T-cell (primary cell): ENCODE measurements around the gene SDK1. TPM values are rescaled to one million over a fixed set of nuclear protein-coding genes. Genes with fewer than 3 reads are reported as not detected.

Experiments
- ATAC-seq, 4 experiments: fragments of 200-7000 bp in 3 of 4; fragments of 150-1000 bp in 1 of 4; cut with Tn5 transposase; replicated peaks in 1 of 4; 1 replicate in 3 of 4; 2 replicates in 1 of 4; pipeline ENCODE4 v1.10.0; 2021; ENCODE audit warnings: moderate library complexity in 3 of 4, mild to moderate bottlenecking in 2 of 4, moderate number of reproducible peaks in 1 of 4
- CTCF ChIA-PET, 2 donors: fragments of 300-600 bp; sonication (Branson Sonifier 250); formaldehyde crosslinking; loops; one replicate each; lab custom pipeline; 2022; ENCODE audit warnings: antibody characterized with exemption in 2 of 2; lab: Charles Lee
- POLR2A ChIA-PET, 2 donors: fragments of 300-600 bp; sonication (Branson Sonifier 250); formaldehyde crosslinking; loops; one replicate each; lab custom pipeline; 2022; ENCODE audit warnings: antibody characterized with exemption in 2 of 2; lab: Charles Lee
- DNase-seq, 35 experiments: peaks; one replicate each; pipeline versions ENCODE4 v3.0.0 to v3.0.0-alpha.2; 2013 to 2023
- H3K27ac ChIP-seq: one replicate; pipeline ENCODE4 v1.5.1; 2013; ENCODE audit warnings: low read length
- H3K27me3 ChIP-seq, 2 experiments: replicated peaks in 1 of 2; 1 replicate in 1 of 2; 2 replicates in 1 of 2; pipeline versions ENCODE4 v1.6.1 to v1.7.0; 2013; ENCODE audit warnings: low read length in 1 of 2, mixed read lengths in 1 of 2; ENCODE audit not compliant: control insufficient read depth in 2 of 2, insufficient read depth in 2 of 2; ENCODE audit errors: extremely low read depth in 1 of 2
- H3K36me3 ChIP-seq, 2 donors: 1 replicate in 1 of 2; 2 replicates in 1 of 2; pipeline versions ENCODE4 v1.6.1 to v1.7.0; 2013; ENCODE audit warnings: low read length in 1 of 2; ENCODE audit not compliant: control insufficient read depth in 2 of 2, insufficient read depth in 1 of 2; ENCODE audit errors: extremely low read depth in 1 of 2
- H3K4me1 ChIP-seq, 2 experiments: 1 replicate in 1 of 2; 2 replicates in 1 of 2; pipeline versions ENCODE4 v1.6.1 to v1.7.0; 2013; ENCODE audit warnings: low read length in 2 of 2, mixed read lengths in 1 of 2; ENCODE audit not compliant: insufficient read depth in 2 of 2, control insufficient read depth in 1 of 2; ENCODE audit errors: extremely low read depth in 1 of 2
- H3K4me3 ChIP-seq, 2 donors: 1 replicate in 1 of 2; 2 replicates in 1 of 2; pipeline versions ENCODE4 v1.5.1 to v1.7.0; 2013; ENCODE audit warnings: mild to moderate bottlenecking in 2 of 2, low read length in 1 of 2, moderate library complexity in 1 of 2; ENCODE audit not compliant: control insufficient read depth in 1 of 2; ENCODE audit errors: extremely low read depth in 1 of 2
- H3K9me3 ChIP-seq: 2 replicates; pipeline ENCODE4 v1.7.0; 2013
- H3K27ac Mint-ChIP-seq, 2 donors: one replicate each; pipeline ENCODE4 v1.8.0; 2020 to 2021; ENCODE audit warnings: mild to moderate bottlenecking in 2 of 2, mixed read lengths in 2 of 2
- H3K27me3 Mint-ChIP-seq, 2 donors: one replicate each; pipeline ENCODE4 v1.8.0; 2021 to 2022; ENCODE audit warnings: mixed read lengths in 2 of 2
- H3K36me3 Mint-ChIP-seq: one replicate; pipeline ENCODE4 v1.8.0; 2021; ENCODE audit warnings: mixed read lengths
- H3K4me1 Mint-ChIP-seq, 3 donors: one replicate each; pipeline ENCODE4 v1.8.0; 2020 to 2022; ENCODE audit warnings: mixed read lengths in 3 of 3, mild to moderate bottlenecking in 1 of 3
- H3K4me3 Mint-ChIP-seq, 3 donors: one replicate each; pipeline ENCODE4 v1.8.0; 2020 to 2022; ENCODE audit warnings: mild to moderate bottlenecking in 3 of 3, mixed read lengths in 3 of 3, moderate library complexity in 3 of 3
- H3K9me3 Mint-ChIP-seq, 3 donors: one replicate each; pipeline ENCODE4 v1.8.0; 2020 to 2022; ENCODE audit warnings: mixed read lengths in 3 of 3
- whole genome bisulfite sequencing: methylation state at CpG from one replicate; pipeline ENCODE4 v1.1.5; 2013; ENCODE audit warnings: missing lambda C conversion rate; ENCODE audit not compliant: insufficient coverage; 5-methylcytosine and 5-hydroxymethylcytosine counted together
- total RNA-seq, 35 experiments: library from RNA in 6 of 35; stranded (reverse) in 6 of 35; fragments of 120-200 nt in 1 of 35; gene quantifications; one replicate each; pipeline versions ENCODE4 v1.2.1 to v1.2.4 and lab custom pipeline; 2013 to 2026

SDK1 gene
- total RNA-seq, 5 donors from 2014 or later (not counting 1 experiment from before 2014, with no cell fraction given), result 0.47 to 1.7 (median 0.63) TPM

DNA sequence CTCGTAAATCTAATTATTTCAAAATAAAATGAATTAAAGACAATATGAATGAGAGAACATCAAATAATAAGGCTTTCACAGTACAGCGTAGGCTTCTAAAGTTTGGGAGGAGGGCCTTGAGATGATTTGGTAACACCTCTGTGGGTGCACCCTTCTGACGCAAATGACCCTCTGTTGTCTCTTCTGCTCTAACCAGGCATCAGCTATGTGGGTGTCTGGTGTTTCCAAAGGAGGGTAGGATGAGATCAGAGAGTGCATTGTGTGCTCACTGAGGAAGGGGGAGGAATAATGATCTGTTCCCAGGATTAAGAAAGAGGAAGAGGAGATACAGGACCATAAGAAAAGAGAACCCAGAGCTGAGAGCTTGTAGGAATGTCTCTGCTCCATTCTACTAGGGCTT lies 420.4 kb downstream of the SDK1 start:
- no peak for ATAC-seq
- peaks cover 0 to 4% of the 10 kb centered on the region in 2 experiments for H3K27me3 ChIP-seq
- no peak for DNase-seq
- no peaks in the 10 kb centered on the region for H3K9me3 ChIP-seq
- Mint-ChIP-seq H3K27ac (no peak overlapping the region), H3K4me1 (peaks cover 0 to 2% (median 0%) of the 10 kb centered on the region in 3 donors), H3K36me3 (no peaks in the 10 kb centered on the region), H3K9me3 (no peaks in the 10 kb centered on the region), H3K27me3 (peaks cover 0 to 3% of the 10 kb centered on the region in 2 donors), H3K4me3 (no peak overlapping the region)
- H3K27ac ChIP-seq, result no peak overlapping the region
- POLR2A ChIA-PET, result no interaction called here
- CTCF ChIA-PET, result interaction anchor here in 1 of 2 donors (0.6 kb wide), 1 partner anchor 27 kb away, joined by 3 read pairs; no protein-coding TSS in a partner anchor
- WGBS, result no CpG with 5 or more reads among the region's 3 CpGs
- no peaks in the 10 kb centered on the region for H3K4me1 ChIP-seq
- no peak overlapping the region for H3K4me3 ChIP-seq
- H3K36me3 ChIP-seq, result no peaks in the 10 kb centered on the region

DNA sequence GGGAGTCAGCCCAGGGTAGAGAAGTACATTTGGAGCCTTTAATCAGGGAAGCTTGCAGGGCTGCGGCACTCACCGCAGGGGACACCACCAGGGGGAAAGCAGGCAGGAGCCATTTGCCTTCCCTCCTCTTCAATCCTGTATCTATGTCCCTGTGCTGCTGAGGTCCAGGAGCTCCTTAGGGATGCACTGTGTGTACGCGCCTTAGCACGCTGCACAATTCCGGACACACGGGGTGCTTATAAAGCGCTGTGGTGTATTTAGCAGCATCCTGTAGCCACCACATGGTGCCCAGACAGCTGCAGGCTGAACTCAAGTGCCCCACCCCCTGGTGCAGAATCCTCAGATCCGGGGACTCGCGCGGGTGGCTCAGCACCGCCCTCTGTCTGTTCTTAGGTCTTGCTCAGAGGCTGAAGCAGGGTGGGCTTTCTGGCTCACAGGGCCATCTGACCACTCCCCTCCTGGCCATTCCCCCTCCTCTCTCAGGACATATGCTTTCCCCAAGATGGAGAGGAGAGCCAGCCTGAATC lies 421.4 kb downstream of the SDK1 start:
- DNase-seq, result peak in 30 of 35 experiments; percentile 1 to 43 (median 18)
- H3K4me3 ChIP-seq, result no peak overlapping the region
- H3K9me3 Mint-ChIP-seq, result no peaks in the 10 kb centered on the region
- peaks cover 0 to 4% of the 10 kb centered on the region in 2 experiments for H3K27me3 ChIP-seq
- peaks cover 0 to 3% of the 10 kb centered on the region in 2 donors for H3K27me3 Mint-ChIP-seq
- H3K36me3 ChIP-seq, result no peaks in the 10 kb centered on the region
- ChIA-PET CTCF (interaction anchor here in 1 of 2 donors (0.7 kb wide), 1 partner anchor 567 kb away, joined by 3 read pairs; no protein-coding TSS in a partner anchor), POLR2A (no interaction called here)
- H3K4me1 ChIP-seq, result no peaks in the 10 kb centered on the region
- H3K36me3 Mint-ChIP-seq, result no peaks in the 10 kb centered on the region
- no peaks in the 10 kb centered on the region for H3K9me3 ChIP-seq
- WGBS, result 60% methylated on average over 13 of the region's 13 CpGs
- no peak overlapping the region for H3K4me3 Mint-ChIP-seq
- no peak overlapping the region for H3K27ac Mint-ChIP-seq
- no peak overlapping the region for H3K27ac ChIP-seq
- peak; percentile 80 to 88 (median 84) for ATAC-seq
- peaks cover 0 to 2% (median 0%) of the 10 kb centered on the region in 3 donors for H3K4me1 Mint-ChIP-seq

DNA sequence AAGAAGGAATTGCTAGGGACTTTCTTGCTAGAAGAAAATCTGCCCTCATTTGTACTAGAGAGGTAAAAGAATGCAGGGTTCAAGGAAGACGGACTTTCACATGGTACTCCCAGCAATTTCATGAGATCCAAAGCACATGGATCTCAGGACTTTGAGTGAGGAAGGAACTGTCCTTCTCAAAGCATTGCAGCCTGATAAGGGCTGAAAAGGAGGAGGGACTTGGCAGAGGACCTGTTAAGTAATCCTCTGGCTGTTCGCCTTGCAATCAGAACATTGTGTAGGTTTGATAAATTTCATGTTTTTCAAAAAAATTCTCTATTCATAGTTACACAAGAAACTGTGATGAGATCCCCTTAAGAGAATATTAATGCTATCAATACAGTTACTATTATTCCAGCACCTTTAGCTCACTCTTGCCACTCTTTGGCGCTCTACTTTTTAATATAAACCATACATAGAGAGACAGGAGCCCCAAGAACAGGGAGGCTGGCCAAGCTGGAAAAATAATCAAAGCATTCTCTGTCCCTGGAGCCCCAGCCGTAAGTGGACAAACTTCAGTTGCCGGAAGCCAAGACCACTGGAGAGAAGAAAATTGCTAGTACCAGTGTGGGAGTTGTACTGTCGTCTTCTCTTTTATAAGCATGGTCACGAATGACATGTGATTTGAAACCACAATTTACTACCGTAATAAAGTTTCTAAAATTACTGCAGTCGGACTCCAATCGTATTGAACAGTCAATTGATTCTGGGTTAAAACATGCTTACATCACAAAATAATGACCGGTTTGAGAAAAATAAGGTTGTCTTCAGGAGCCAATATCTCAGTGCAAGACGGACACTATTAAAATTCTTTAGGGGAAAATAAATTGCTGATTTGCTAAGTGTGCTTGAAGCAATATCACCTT lies 424.4 kb downstream of the SDK1 start:
- DNase-seq, result no peak
- H3K9me3 ChIP-seq, result no peaks in the 10 kb centered on the region
- Mint-ChIP-seq H3K27me3 (peaks cover 0 to 3% of the 10 kb centered on the region in 2 donors), H3K9me3 (peaks cover 0 to 3% (median 0%) of the 10 kb centered on the region in 3 donors), H3K27ac (no peak overlapping the region), H3K4me3 (no peak overlapping the region), H3K36me3 (no peaks in the 10 kb centered on the region), H3K4me1 (peaks cover 0 to 2% (median 0%) of the 10 kb centered on the region in 3 donors)
- H3K4me1 ChIP-seq, result no peaks in the 10 kb centered on the region
- no peak for ATAC-seq
- no peak overlapping the region for H3K4me3 ChIP-seq
- WGBS, result no CpG with 5 or more reads among the region's 12 CpGs
- CTCF ChIA-PET, result no interaction called here
- no peak overlapping the region for H3K27ac ChIP-seq
- H3K36me3 ChIP-seq, result no peaks in the 10 kb centered on the region
- POLR2A ChIA-PET, result no interaction called here
- peaks cover 0 to 4% of the 10 kb centered on the region in 2 experiments for H3K27me3 ChIP-seq

DNA sequence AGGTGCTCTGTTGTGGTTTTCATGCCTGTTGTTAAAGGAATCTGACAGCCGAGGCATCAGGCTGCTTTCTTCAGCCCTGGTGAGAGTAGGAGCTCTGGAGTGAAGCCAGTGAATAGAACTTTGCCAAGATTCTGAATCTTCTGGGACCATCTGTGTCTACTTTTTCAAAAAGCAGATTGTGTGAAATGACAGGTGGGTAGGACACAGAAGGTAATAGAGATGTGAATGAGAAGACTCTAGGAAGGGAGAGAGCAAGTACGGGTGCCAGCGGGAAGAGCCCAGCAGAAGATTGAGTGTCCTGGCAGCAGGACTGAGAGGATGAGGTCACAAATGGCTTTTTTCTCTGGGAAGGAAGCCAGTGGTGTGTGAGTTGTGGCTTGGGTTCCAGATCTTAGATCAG lies 429.2 kb downstream of the SDK1 start:
- H3K27ac Mint-ChIP-seq, result no peak overlapping the region
- ATAC-seq (no peak), DNase-seq (no peak)
- H3K36me3 Mint-ChIP-seq, result no peaks in the 10 kb centered on the region
- Histone ChIP-seq H3K9me3 (no peaks in the 10 kb centered on the region), H3K4me3 (no peak overlapping the region), H3K4me1 (no peaks in the 10 kb centered on the region), H3K27ac (no peak overlapping the region), H3K36me3 (no peaks in the 10 kb centered on the region), H3K27me3 (peaks cover 0 to 4% of the 10 kb centered on the region in 2 experiments)
- no peaks in the 10 kb centered on the region for H3K4me1 Mint-ChIP-seq
- no peak overlapping the region for H3K4me3 Mint-ChIP-seq
- peaks cover 0 to 7% (median 0%) of the 10 kb centered on the region in 3 donors for H3K9me3 Mint-ChIP-seq
- no peaks in the 10 kb centered on the region for H3K27me3 Mint-ChIP-seq
- 87% methylated on average over 2 of the region's 3 CpGs for WGBS
- POLR2A ChIA-PET, result no interaction called here
- CTCF ChIA-PET, result no interaction called here

DNA sequence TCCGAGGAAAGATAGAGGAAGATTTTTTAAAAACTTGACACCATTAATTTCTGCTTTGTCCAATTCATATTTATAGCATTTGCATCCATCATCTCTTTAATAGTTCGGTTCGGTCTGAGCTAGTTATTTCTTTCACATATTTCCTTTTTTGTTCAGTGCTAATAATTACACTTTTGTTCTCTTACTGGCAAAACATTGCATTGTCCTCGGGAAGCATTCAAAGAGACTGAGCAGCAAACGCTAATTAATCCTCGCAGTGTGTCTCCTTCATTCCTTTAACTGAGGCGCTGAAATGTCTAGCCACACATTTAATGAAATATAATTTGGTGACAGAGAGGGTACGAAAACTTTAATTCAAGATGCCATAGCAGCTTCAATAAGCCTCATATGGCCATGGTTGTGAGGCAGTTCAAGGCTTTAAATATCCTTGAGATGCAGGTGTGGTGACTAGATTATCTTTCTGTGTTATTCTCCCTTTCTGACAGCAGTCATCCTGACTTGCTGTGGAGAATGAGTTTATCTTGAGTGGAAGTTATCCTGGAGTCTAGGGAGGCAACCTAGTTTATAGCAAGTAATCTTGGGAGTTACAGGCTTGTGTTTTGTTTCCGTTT lies 431.4 kb downstream of the SDK1 start:
- Mint-ChIP-seq H3K9me3 (peaks cover 0 to 7% (median 0%) of the 10 kb centered on the region in 3 donors), H3K27me3 (peaks cover 0 to 2% of the 10 kb centered on the region in 2 donors), H3K36me3 (no peaks in the 10 kb centered on the region), H3K4me3 (no peak overlapping the region), H3K27ac (no peak overlapping the region), H3K4me1 (no peaks in the 10 kb centered on the region)
- CTCF ChIA-PET, result no interaction called here
- Histone ChIP-seq H3K4me1 (no peaks in the 10 kb centered on the region), H3K27ac (no peak overlapping the region), H3K27me3 (peaks cover 0 to 10% of the 10 kb centered on the region in 2 experiments), H3K36me3 (no peaks in the 10 kb centered on the region), H3K9me3 (no peaks in the 10 kb centered on the region), H3K4me3 (no peak overlapping the region)
- POLR2A ChIA-PET, result interaction anchor here in 1 of 2 donors (0.8 kb wide), 1 partner anchor 19 kb away, joined by 3 read pairs; no protein-coding TSS in a partner anchor
- no peak for ATAC-seq
- 83% methylated on average over 1 of the region's 9 CpGs for WGBS
- DNase-seq, result no peak

DNA sequence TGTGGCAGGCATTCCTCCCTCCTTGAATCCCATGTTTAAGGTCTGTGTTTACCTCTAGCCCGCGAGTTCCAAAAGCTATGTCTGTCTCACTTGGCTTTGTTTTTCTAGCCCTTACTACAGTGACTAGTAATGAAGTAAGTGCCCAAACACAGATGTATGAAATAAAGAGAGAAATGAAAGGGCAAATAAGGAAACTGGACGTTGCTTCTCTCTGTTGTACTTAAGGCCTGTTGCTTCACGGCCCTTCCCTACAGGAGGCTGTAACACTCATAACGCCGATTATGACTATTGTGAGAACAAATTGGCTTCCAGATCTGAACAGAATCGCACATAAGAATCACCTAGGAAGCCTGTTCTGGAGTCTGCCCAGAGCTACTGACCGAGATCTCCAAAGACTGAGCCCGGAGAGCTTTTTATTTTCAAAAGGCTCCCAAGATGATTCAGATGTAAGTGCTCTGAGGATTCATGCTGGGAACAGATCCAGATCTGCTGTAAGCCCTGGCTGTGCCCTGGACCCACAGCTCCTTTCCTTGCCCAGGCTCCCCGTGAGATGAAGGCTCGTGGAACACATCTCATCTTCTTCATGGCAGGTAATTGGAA lies 432.6 kb downstream of the SDK1 start:
- DNase-seq (no peak), ATAC-seq (no peak)
- peaks cover 0 to 14% (median 8%) of the 10 kb centered on the region in 3 donors for H3K9me3 Mint-ChIP-seq
- 89% methylated on average over 4 of the region's 11 CpGs for WGBS
- no peak overlapping the region for H3K4me3 Mint-ChIP-seq
- Histone ChIP-seq H3K4me3 (no peak overlapping the region), H3K4me1 (no peaks in the 10 kb centered on the region), H3K27me3 (peaks cover 0 to 10% of the 10 kb centered on the region in 2 experiments), H3K27ac (no peak overlapping the region), H3K36me3 (no peaks in the 10 kb centered on the region), H3K9me3 (no peaks in the 10 kb centered on the region)
- ChIA-PET POLR2A (no interaction called here), CTCF (no interaction called here)
- H3K27ac Mint-ChIP-seq, result no peak overlapping the region
- H3K36me3 Mint-ChIP-seq, result no peaks in the 10 kb centered on the region
- peaks cover 0 to 9% of the 10 kb centered on the region in 2 donors for H3K27me3 Mint-ChIP-seq
- H3K4me1 Mint-ChIP-seq, result no peaks in the 10 kb centered on the region
